Jurkat, Clone E6-1 (cell line): ENCODE results near the gene GAPDH.
"Not testable (repeated sequence)": the region's sequence is repeated elsewhere in the genome, so short reads cannot be mapped to it uniquely, and the experiment has no call there.

ENCODE experiments used
- DNase-seq: peaks from one replicate; pipeline ENCODE4 v3.0.0-alpha.2; 2011; ENCODE audit warnings: low read depth, low spot score
- H3K4me3 ChIP-seq: 2 replicates; pipeline ENCODE4 v1.5.1; 2011; ENCODE audit warnings: mild to moderate bottlenecking, low read length, control low read depth, moderate library complexity

Gene GAPDH

GRCh38 chr12:6556496-6556817, 22.1 kb downstream of the GAPDH start:
- H3K4me3 ChIP-seq, DNase-seq: not testable (repeated sequence)

- DNase-seq, result no peak
- no peak overlapping the region for H3K4me3 ChIP-seq
Observed at GRCh38 chr12:6556857-6557256, 22.5 kb downstream of the GAPDH start.

GRCh38 chr12:6558014-6558760, 23.9 kb downstream of the GAPDH start:
- DNase-seq, result peak; percentile 80
- H3K4me3 ChIP-seq, result not testable (repeated sequence)

GRCh38 chr12:6559500-6559899, 25.2 kb downstream of the GAPDH start:
- no peak overlapping the region for H3K4me3 ChIP-seq
- no peak for DNase-seq

GRCh38 chr12:6560501-6561205, 26.3 kb downstream of the GAPDH start:
- H3K4me3 ChIP-seq, result no peak overlapping the region
- no peak for DNase-seq

- no peak overlapping the region for H3K4me3 ChIP-seq
- no peak for DNase-seq
Observed at GRCh38 chr12:6562881-6563280, 28.6 kb downstream of the GAPDH start.

- DNase-seq, result peak; percentile 49
- H3K4me3 ChIP-seq, result no peak overlapping the region
Observed at GRCh38 chr12:6563448-6564050, 29.2 kb downstream of the GAPDH start.

GRCh38 chr12:6567112-6567670, 32.9 kb downstream of the GAPDH start:
- DNase-seq, result no peak
- peak overlapping the region; percentile 97 for H3K4me3 ChIP-seq

GRCh38 chr12:6569312-6569711, 35.0 kb downstream of the GAPDH start:
- H3K4me3 ChIP-seq, result no peak overlapping the region
- DNase-seq, result no peak

GRCh38 chr12:6569786-6570185, 35.5 kb downstream of the GAPDH start:
- no peak for DNase-seq
- no peak overlapping the region for H3K4me3 ChIP-seq

GRCh38 chr12:6570264-6570887, 36.1 kb downstream of the GAPDH start:
- DNase-seq, result no peak
- no peak overlapping the region for H3K4me3 ChIP-seq

- H3K4me3 ChIP-seq, result no peak overlapping the region
- DNase-seq, result no peak
Observed at GRCh38 chr12:6573001-6573400, 38.7 kb downstream of the GAPDH start.

GRCh38 chr12:6574576-6575295, 40.4 kb downstream of the GAPDH start:
- no peak for DNase-seq
- H3K4me3 ChIP-seq, result no peak overlapping the region

GRCh38 chr12:6575648-6576047, 41.3 kb downstream of the GAPDH start:
- no peak overlapping the region for H3K4me3 ChIP-seq
- no peak for DNase-seq

- H3K4me3 ChIP-seq, result no peak overlapping the region
- no peak for DNase-seq
Observed at GRCh38 chr12:6582196-6582595, 47.9 kb downstream of the GAPDH start.

- no peak for DNase-seq
- no peak overlapping the region for H3K4me3 ChIP-seq
Observed at GRCh38 chr12:6582959-6583358, 48.6 kb downstream of the GAPDH start.

- DNase-seq, result no peak
- no peak overlapping the region for H3K4me3 ChIP-seq
Observed at GRCh38 chr12:6584293-6584692, 50.0 kb downstream of the GAPDH start.

- not testable (repeated sequence) for DNase-seq, H3K4me3 ChIP-seq
Observed at GRCh38 chr12:6586569-6586968, 52.3 kb downstream of the GAPDH start.
